Right lobe of liver (tissue), 6 donors: ENCODE measurements around the gene LIPA. TPM values are rescaled to one million over a fixed set of nuclear protein-coding genes. Genes with fewer than 3 reads are reported as not detected.

Source experiments
- ATAC-seq, 4 donors: fragments of 200-7000 bp; cut with Tn5 transposase; one replicate each; pipeline ENCODE4 v1.9.1; 2020; ENCODE audit warnings: mild to moderate bottlenecking in 4 of 4, moderate library complexity in 4 of 4
- DNase-seq, 3 donors: peaks; one replicate each; pipeline ENCODE4 v3.0.0-alpha.2; 2020
- H3K27ac ChIP-seq, 3 donors: fragments of 200-600 bp; one replicate each; pipeline ENCODE4 v1.8.0; 2022
- H3K27me3 ChIP-seq, 2 donors: fragments of 200-600 bp; one replicate each; pipeline ENCODE4 v1.8.0; 2022
- H3K36me3 ChIP-seq, 4 donors: fragments of 200-600 bp; sonication (generic) in 1 of 4; one replicate each; pipeline versions ENCODE4 v1.5.1 to v1.8.0; 2017 to 2022; ENCODE audit warnings: control low read depth in 1 of 4
- H3K4me1 ChIP-seq, 4 donors: fragments of 200-600 bp; sonication (generic) in 1 of 4; one replicate each; pipeline versions ENCODE4 v1.5.1 to v1.8.0; 2017 to 2022; ENCODE audit warnings: control low read depth in 1 of 4
- H3K4me3 ChIP-seq, 3 donors: fragments of 200-600 bp; one replicate each; pipeline ENCODE4 v1.8.0; 2022
- H3K9me3 ChIP-seq, 4 donors: fragments of 200-600 bp; sonication (generic) in 1 of 4; one replicate each; pipeline versions ENCODE4 v1.5.1 to v1.8.0; 2017 to 2022; ENCODE audit warnings: control low read depth in 1 of 4
- POLR2A ChIP-seq: fragments of 450-650 bp; IDR thresholded peaks from one replicate; pipeline ENCODE4 v1.6.1; 2017; ENCODE audit warnings: antibody characterized with exemption, mild to moderate bottlenecking
- WGBS: methylation state at CpG from one replicate; pipeline ENCODE4 v1.1.6; 2018; ENCODE audit warnings: low coverage, low lambda C conversion rate; ENCODE audit not compliant: insufficient coverage; ENCODE audit errors: missing lambda C conversion rate; 5-methylcytosine and 5-hydroxymethylcytosine counted together
- intact Hi-C, 2 donors: fragments of 100-400 bp; cut with DNase I; formaldehyde crosslinking; loops; one replicate each; pipeline versions ENCODE4 v1.11.2 to v1.14.1; 2022
- total RNA-seq, 6 experiments: library from RNA; depleted of rRNA in 2 of 6; stranded (reverse); fragments of >200 nt in 2 of 6; fragmentation: NEBNext Ultra II Directional in 3 of 6; extraction: Animal tissue kit (Norgen Biotek cat#: 25700) in 3 of 6; gene quantifications; one replicate each; pipeline versions ENCODE4 v1.1.0 to v1.2.4, GENCODE V29; 2016 to 2023
- TF ChIP-seq, protein P1 (sequence below), 4 donors: fragments of 200-600 bp in 3 of 4; fragments of 450-650 bp in 1 of 4; IDR thresholded peaks; one replicate each; pipeline versions ENCODE4 v1.5.1 to v1.8.0; 2016 to 2022; ENCODE audit warnings: antibody characterized with exemption in 4 of 4, mild to moderate bottlenecking in 2 of 4
- donor health status: DM: no; HTN: yes; CAD: no.
- donor health status: DM: no; HTN: no; CAD: no.
- donor health status: DM: no; HTN: no; CAD: no.
- donor health status: DM: no; HTN: yes; CAD: no.
- donor health status: DM: no; HTN: yes; CAD: no.

The LIPA gene
- total RNA-seq, 6 experiments from 2014 or later = 52.4 to 179 (median 58.4) TPM

DNA sequence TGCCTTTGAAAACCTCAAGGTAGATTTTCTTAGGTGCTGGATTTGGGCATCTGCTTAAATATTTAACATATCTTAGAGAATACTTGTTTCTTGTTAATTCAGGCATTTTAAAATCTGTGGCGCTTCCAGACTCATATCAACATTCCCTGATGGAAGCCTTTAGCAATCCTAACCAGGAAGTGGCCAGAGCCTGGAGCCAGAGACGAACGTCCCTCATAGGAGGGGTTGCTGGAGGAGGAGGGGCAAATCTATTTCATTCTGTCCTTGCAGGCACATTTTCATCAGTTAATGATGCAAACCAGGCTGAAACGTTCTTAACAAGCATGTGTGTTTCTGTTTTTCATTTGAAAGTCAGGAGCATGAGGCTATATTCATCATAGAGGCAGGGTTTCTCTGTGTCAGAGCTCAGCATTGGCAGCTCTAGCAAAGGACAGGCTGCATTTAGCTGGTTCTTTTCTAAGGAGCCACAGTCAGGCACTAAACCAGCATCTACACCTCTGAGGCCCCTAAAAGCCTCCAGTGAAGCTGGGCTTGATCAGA is 32.4 kb upstream of the LIPA start:
- no peak for DNase-seq
- Histone ChIP-seq H3K36me3 (no peaks in the 10 kb centered on the region), H3K4me1 (peaks cover 0 to 8% (median 3%) of the 10 kb centered on the region in 4 donors), H3K27me3 (no peaks in the 10 kb centered on the region), H3K27ac (peak overlapping the region in 2 of 3 donors; percentile 49 to 54), H3K9me3 (no peaks in the 10 kb centered on the region), H3K4me3 (no peak overlapping the region)
- intact Hi-C loops = no loop called here
- TF ChIP-seq POLR2A = no peak
- TF ChIP-seq, protein P1, sequence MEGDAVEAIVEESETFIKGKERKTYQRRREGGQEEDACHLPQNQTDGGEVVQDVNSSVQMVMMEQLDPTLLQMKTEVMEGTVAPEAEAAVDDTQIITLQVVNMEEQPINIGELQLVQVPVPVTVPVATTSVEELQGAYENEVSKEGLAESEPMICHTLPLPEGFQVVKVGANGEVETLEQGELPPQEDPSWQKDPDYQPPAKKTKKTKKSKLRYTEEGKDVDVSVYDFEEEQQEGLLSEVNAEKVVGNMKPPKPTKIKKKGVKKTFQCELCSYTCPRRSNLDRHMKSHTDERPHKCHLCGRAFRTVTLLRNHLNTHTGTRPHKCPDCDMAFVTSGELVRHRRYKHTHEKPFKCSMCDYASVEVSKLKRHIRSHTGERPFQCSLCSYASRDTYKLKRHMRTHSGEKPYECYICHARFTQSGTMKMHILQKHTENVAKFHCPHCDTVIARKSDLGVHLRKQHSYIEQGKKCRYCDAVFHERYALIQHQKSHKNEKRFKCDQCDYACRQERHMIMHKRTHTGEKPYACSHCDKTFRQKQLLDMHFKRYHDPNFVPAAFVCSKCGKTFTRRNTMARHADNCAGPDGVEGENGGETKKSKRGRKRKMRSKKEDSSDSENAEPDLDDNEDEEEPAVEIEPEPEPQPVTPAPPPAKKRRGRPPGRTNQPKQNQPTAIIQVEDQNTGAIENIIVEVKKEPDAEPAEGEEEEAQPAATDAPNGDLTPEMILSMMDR (IDR thresholded peaks at IDR 0.05) = no peak
- WGBS = 39% methylated on average over 4 of the region's 4 CpGs
- ATAC-seq = peak; percentile 71 to 78 (median 74)

DNA sequence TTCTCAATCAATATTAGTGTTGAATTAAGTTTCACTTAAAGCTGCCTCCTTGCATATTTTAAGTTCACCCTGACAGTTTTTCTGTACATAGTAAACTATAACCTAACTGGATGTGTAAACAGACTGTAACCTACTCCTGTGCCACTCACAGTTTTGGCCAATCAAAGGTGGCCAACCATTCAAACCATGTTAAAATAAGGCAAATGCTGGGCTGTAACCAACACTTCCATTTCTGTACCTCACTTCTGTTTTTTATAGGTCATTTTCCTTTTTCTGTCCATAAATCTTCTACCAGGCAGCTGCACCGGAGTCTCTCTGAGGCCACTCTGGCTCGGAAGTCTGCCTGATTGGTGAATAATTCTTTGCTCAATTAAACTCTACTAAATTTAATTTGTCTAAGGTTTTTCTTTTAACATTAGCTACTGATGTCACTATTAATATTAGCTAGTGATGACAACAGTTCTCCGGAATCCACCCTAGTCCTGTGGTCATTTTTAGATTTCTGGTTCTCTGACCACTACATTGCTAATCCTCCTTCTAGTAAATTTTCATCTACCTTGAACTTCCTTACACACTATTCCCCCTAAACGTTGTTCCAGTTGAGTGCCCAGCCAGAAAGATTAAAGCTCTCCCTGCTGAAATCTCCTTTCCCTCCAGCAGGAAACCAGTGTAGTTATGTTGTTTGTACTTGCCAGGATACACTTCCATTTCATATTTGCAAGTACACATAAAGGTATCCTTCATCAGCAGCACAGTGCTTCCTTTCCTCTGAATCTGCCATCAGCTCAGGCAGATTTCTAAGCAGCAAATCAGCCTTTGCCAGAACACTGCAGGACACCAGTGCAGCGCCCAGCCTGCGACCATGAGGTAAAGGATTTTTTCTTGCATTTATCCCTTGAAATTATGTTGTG is 31.7 kb upstream of the LIPA start:
- DNase-seq (no peak), ATAC-seq (peak; percentile 16 to 36 (median 22))
- Histone ChIP-seq H3K4me3 (no peak overlapping the region), H3K9me3 (no peaks in the 10 kb centered on the region), H3K4me1 (peaks cover 0 to 15% (median 6%) of the 10 kb centered on the region in 4 donors), H3K36me3 (no peaks in the 10 kb centered on the region), H3K27me3 (no peaks in the 10 kb centered on the region), H3K27ac (peak overlapping the region in 2 of 3 donors; percentile 49 to 54)
- intact Hi-C loops = no loop called here
- TF ChIP-seq POLR2A = no peak
- TF ChIP-seq, protein P1 (IDR thresholded peaks at IDR 0.05) = no peak
- 53% methylated on average over 6 of the region's 6 CpGs for WGBS

DNA sequence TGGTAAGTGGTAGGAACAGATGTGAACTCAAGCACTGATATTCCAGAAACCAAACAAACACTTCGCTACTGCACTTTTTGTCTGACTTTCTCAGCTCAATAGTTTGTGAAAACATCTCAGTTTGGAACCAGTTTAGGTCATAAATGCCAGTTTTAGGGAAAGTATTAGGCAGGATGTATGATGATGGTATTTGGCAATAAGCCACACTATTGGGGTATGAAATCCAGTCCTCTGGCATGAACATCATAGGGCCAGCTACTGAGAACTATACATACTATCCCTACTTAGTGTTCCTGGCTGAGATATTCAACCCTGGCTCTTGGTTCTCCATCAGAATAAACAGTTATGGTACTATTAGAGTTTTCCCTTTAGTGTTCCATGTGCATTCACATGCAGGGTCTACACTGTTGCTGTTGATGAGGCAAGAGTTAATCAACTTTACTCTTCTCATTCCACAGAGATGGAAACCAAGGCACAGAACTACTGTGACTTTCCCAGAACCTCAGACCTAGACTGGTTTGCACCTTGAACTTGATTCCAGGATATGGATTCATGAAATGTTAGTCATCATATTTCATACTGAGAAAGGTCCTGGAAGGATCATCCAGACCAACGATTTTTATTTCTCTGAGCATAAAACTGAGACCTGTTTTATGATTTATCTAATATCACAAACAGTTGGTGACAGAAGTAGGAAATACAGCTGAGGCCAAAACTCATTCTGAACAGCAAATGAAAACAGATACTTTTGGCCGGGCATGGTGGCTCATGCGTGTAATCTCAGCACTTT is 30.2 kb upstream of the LIPA start:
- no peak overlapping the region for H3K27ac ChIP-seq
- intact Hi-C loops = no loop called here

DNA sequence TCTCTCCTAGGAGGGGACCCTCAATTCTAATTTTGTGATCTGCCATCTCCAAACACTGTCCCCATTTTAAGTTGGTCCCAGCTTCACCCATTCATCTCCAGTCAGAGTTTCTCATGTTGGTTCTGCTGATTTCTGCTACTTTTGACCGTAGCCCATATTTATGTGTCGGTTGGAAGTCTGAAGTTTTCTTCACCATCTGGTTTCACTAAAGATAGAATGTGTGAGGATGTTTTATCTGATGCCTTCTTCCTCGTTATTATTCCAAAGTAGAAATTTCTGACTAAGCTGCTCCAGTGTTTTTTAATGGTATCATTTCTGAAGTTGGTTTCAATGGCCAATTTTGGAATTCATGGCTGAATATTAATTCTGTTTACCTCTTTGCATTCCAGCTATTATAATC is 28.9 kb upstream of the LIPA start:
- peaks cover 0 to 23% (median 7%) of the 10 kb centered on the region in 4 donors for H3K4me1 ChIP-seq
- H3K36me3 ChIP-seq = no peaks in the 10 kb centered on the region
- H3K27me3 ChIP-seq = no peaks in the 10 kb centered on the region
- intact Hi-C loops = no loop called here
- DNase-seq (no peak), ATAC-seq (no peak)
- no peak overlapping the region for H3K4me3 ChIP-seq
- no peaks in the 10 kb centered on the region for H3K9me3 ChIP-seq
- TF ChIP-seq POLR2A = no peak
- 94% methylated on average over 3 of the region's 3 CpGs for WGBS
- no peak overlapping the region for H3K27ac ChIP-seq

More for the DNA sequence above, 30.2 kb upstream of the LIPA start:
- 68% methylated on average over 4 of the region's 4 CpGs for WGBS
- TF ChIP-seq, protein P1 (IDR thresholded peaks at IDR 0.05) = no peak
- no peak for TF ChIP-seq POLR2A
- Histone ChIP-seq H3K27me3 (no peaks in the 10 kb centered on the region), H3K4me1 (peaks cover 0 to 23% (median 7%) of the 10 kb centered on the region in 4 donors), H3K36me3 (no peaks in the 10 kb centered on the region), H3K9me3 (no peaks in the 10 kb centered on the region), H3K4me3 (no peak overlapping the region)
- ATAC-seq (no peak), DNase-seq (no peak)
